Activated T-cell treated with anti-CD3 and anti-CD28 coated beads for 24 hours (primary cell): ENCODE data around the gene TOMM20L.

Experiments used
- DNase-seq: peaks from one replicate; pipeline ENCODE4 v3.0.0-alpha.2; 2020; ENCODE audit warnings: low read depth

The TOMM20L gene

GRCh38 chr14:58427281-58428117 lies 31.8 kb downstream of the TOMM20L start, which contains the start of the genes KIAA0586 and TIMM9:
Gene KIAA0586, plus strand, starts transcription at chr14:58427719. Its CDS starts 546 bp downstream, at chr14:58428265.
Gene TIMM9, minus strand, starts transcription at chr14:58427531. Its CDS starts 15,586 bp downstream, at chr14:58411945.
- DNase-seq = peak; percentile 95

GRCh38 chr14:58428118-58428683 lies 32.5 kb downstream of the TOMM20L start:
- DNase-seq = no peak

GRCh38 chr14:58430156-58430555 lies 34.4 kb downstream of the TOMM20L start:
- DNase-seq = no peak

GRCh38 chr14:58439476-58439875 lies 43.7 kb downstream of the TOMM20L start:
- DNase-seq = no peak

GRCh38 chr14:58444627-58445026 lies 48.9 kb downstream of the TOMM20L start:
- no peak for DNase-seq

GRCh38 chr14:58455593-58456265 lies 60.0 kb downstream of the TOMM20L start:
- no peak for DNase-seq
